Measurements from ENCODE around the gene CDKL4. TPM values are rescaled to one million over a fixed set of nuclear protein-coding genes. Genes with fewer than 3 reads are reported as not detected.
"Not testable (repeated sequence)": the region's sequence is repeated elsewhere in the genome, so short reads cannot be mapped to it uniquely, and the experiment has no call there.

Gene CDKL4
- total RNA-seq, 2 donors from 2014 or later: 0.24 TPM; not detected in 1

GRCh38 chr2:39142904-39143605 lies 100.7 kb downstream of the CDKL4 start:
- no peak for DNase-seq
- H3K9me3 ChIP-seq (ENCODE audit: control insufficient read depth, low read length): no peaks in the 10 kb centered on the region
- no peak overlapping the region for H3K4me3 ChIP-seq (ENCODE audit: low read length)
- H3K9ac ChIP-seq (ENCODE audit: extremely low read depth, low read length, poor library complexity, severe bottlenecking): no peak overlapping the region
- H3K4me3 Mint-ChIP-seq: no peak overlapping the region
- H3K36me3 ChIP-seq (ENCODE audit: control insufficient read depth, insufficient read depth, low read length): no peaks in the 10 kb centered on the region
- H3K4me1 Mint-ChIP-seq: peaks cover 2% of the 10 kb centered on the region
- no peaks in the 10 kb centered on the region for H3K4me1 ChIP-seq (ENCODE audit: control insufficient read depth, insufficient read depth, low read length)
- no peak overlapping the region for H3K27ac ChIP-seq (ENCODE audit: low read depth, low read length)
- 86 to 95% methylated on average over 2 to 3 of the region's 3 CpGs for WGBS, 2 experiments (ENCODE audit: insufficient coverage in 1 of 2, insufficient read length in 1 of 2)
- no peak overlapping the region for H3K27ac Mint-ChIP-seq
- H3K27me3 ChIP-seq (ENCODE audit: control insufficient read depth, insufficient read depth, low read length, poor library complexity, severe bottlenecking): no peaks in the 10 kb centered on the region
- no peaks in the 10 kb centered on the region for H3K36me3 Mint-ChIP-seq (ENCODE audit: low read depth)
- TF ChIP-seq CTCF (conservative IDR thresholded peaks at IDR 0.05): no peak
- no peaks in the 10 kb centered on the region for H3K9me3 Mint-ChIP-seq
- H3K27me3 Mint-ChIP-seq (ENCODE audit: insufficient read depth): no peaks in the 10 kb centered on the region

GRCh38 chr2:39141334-39142271 lies 102.2 kb downstream of the CDKL4 start:
- Mint-ChIP-seq H3K36me3 (ENCODE audit: low read depth) (no peaks in the 10 kb centered on the region), H3K9me3 (no peaks in the 10 kb centered on the region), H3K27me3 (ENCODE audit: insufficient read depth) (no peaks in the 10 kb centered on the region), H3K4me1 (peaks cover 2% of the 10 kb centered on the region), H3K4me3 (no peak overlapping the region), H3K27ac (no peak overlapping the region)
- H3K4me1 ChIP-seq (ENCODE audit: control insufficient read depth, insufficient read depth, low read length): no peaks in the 10 kb centered on the region
- no peak overlapping the region for H3K9ac ChIP-seq (ENCODE audit: extremely low read depth, low read length, poor library complexity, severe bottlenecking)
- H3K27me3 ChIP-seq (ENCODE audit: control insufficient read depth, insufficient read depth, low read length, poor library complexity, severe bottlenecking): no peaks in the 10 kb centered on the region
- no peak overlapping the region for H3K27ac ChIP-seq (ENCODE audit: low read depth, low read length)
- no peak for TF ChIP-seq CTCF (conservative IDR thresholded peaks at IDR 0.05)
- H3K9me3 ChIP-seq (ENCODE audit: control insufficient read depth, low read length): no peaks in the 10 kb centered on the region
- H3K36me3 ChIP-seq (ENCODE audit: control insufficient read depth, insufficient read depth, low read length): no peaks in the 10 kb centered on the region
- H3K4me3 ChIP-seq (ENCODE audit: low read length): no peak overlapping the region
- no peak for DNase-seq
- 45 to 80% methylated on average over 2 to 8 of the region's 8 CpGs for WGBS, 2 experiments (ENCODE audit: insufficient coverage in 1 of 2, insufficient read length in 1 of 2)

- DNase-seq; H3K36me3 ChIP-seq (ENCODE audit: control insufficient read depth, insufficient read depth, low read length); H3K27me3 Mint-ChIP-seq (ENCODE audit: insufficient read depth); H3K4me1 Mint-ChIP-seq; H3K4me3 Mint-ChIP-seq; H3K27me3 ChIP-seq (ENCODE audit: control insufficient read depth, insufficient read depth, low read length, poor library complexity, severe bottlenecking); H3K9me3 ChIP-seq (ENCODE audit: control insufficient read depth, low read length); H3K27ac Mint-ChIP-seq; H3K4me3 ChIP-seq (ENCODE audit: low read length); H3K4me1 ChIP-seq (ENCODE audit: control insufficient read depth, insufficient read depth, low read length); H3K9me3 Mint-ChIP-seq; H3K27ac ChIP-seq (ENCODE audit: low read depth, low read length); H3K36me3 Mint-ChIP-seq (ENCODE audit: low read depth); H3K9ac ChIP-seq (ENCODE audit: extremely low read depth, low read length, poor library complexity, severe bottlenecking): not testable (repeated sequence)
- WGBS, 2 experiments (ENCODE audit: insufficient coverage in 1 of 2, insufficient read length in 1 of 2): 90 to 96% methylated on average over 3 to 7 of the region's 7 CpGs
Measured at GRCh38 chr2:39140948-39141333, 102.8 kb downstream of the CDKL4 start.
